HepG2 (cell line): ENCODE measurements around the gene SCAMP3. TPM values are rescaled to one million over a fixed set of nuclear protein-coding genes. Genes with fewer than 3 reads are reported as not detected.

Experiments used
- HOXA3 ChIP-seq: sonication (generic); formaldehyde crosslinking; IDR thresholded peaks from 2 replicates; pipeline ENCODE4 v1.5.0; 2020; ENCODE audit warnings: missing genetic modification reagents
- IKZF1 ChIP-seq: fragments of 450-650 bp; IDR thresholded peaks from 2 replicates; pipeline ENCODE4 v1.7.1; 2016
- MED13 ChIP-seq: sonication (generic); formaldehyde crosslinking; IDR thresholded peaks from 2 replicates; pipeline ENCODE4 v1.5.0; 2020; ENCODE audit warnings: missing genetic modification reagents
- MTF2 ChIP-seq: sonication (generic); formaldehyde crosslinking; IDR thresholded peaks from 2 replicates; pipeline ENCODE4 v1.5.0; 2020; ENCODE audit warnings: missing genetic modification reagents, borderline replicate concordance
- NFKBIZ ChIP-seq: IDR thresholded peaks from 2 replicates; pipeline ENCODE4 v1.6.1; 2018; ENCODE audit warnings: missing genetic modification reagents, missing compliant biosample characterization
- NFRKB ChIP-seq: fragments of 450-650 bp; IDR thresholded peaks from 2 replicates; pipeline ENCODE4 v1.6.1; 2017
- RAD21 ChIP-seq: fragments of 450-650 bp; formaldehyde crosslinking; IDR thresholded peaks from 2 replicates; pipeline ENCODE4 v1.5.0; 2020; ENCODE audit warnings: mild to moderate bottlenecking
- REPIN1 ChIP-seq: sonication (generic); formaldehyde crosslinking; IDR thresholded peaks from 2 replicates; pipeline ENCODE4 v1.8.0; 2022; ENCODE audit warnings: missing genetic modification reagents, low read depth, mild to moderate bottlenecking, borderline replicate concordance
- RORA ChIP-seq: sonication (generic); formaldehyde crosslinking; IDR thresholded peaks from 2 replicates; pipeline ENCODE4 v1.5.0; 2020; ENCODE audit warnings: mild to moderate bottlenecking, missing genetic modification reagents, moderate library complexity
- SIX4 ChIP-seq: sonication (generic); formaldehyde crosslinking; IDR thresholded peaks from 2 replicates; pipeline ENCODE4 v1.4.0; 2020; ENCODE audit warnings: missing genetic modification reagents
- SRSF4 ChIP-seq: fragments of 200-400 bp; formaldehyde crosslinking; IDR thresholded peaks from one replicate; pipeline ENCODE4 v1.6.1; 2018; ENCODE audit warnings: mild to moderate bottlenecking, low read depth, low read length, moderate library complexity; ENCODE audit not compliant: poor library complexity, severe bottlenecking
- ZFAT ChIP-seq: sonication (generic); formaldehyde crosslinking; conservative IDR thresholded peaks from 2 replicates; pipeline ENCODE4 v1.8.1; 2023; ENCODE audit warnings: missing genetic modification reagents, inconsistent platforms
- ZMAT3 ChIP-seq: sonication (generic); formaldehyde crosslinking; conservative IDR thresholded peaks from 2 replicates; pipeline ENCODE4 v1.7.0; 2021; ENCODE audit warnings: missing genetic modification reagents
- ZNF484 ChIP-seq: sonication (generic); formaldehyde crosslinking; IDR thresholded peaks from 2 replicates; pipeline ENCODE4 v1.5.1; 2020; ENCODE audit warnings: mild to moderate bottlenecking, low read depth, missing genetic modification reagents, borderline replicate concordance
- ZSCAN21 ChIP-seq: sonication (generic); formaldehyde crosslinking; IDR thresholded peaks from 2 replicates; pipeline ENCODE4 v1.8.0; 2022; ENCODE audit warnings: mild to moderate bottlenecking, missing genetic modification reagents, moderate library complexity, borderline replicate concordance
- polyA plus RNA-seq, 8 experiments: library from polyadenylated mRNA; depleted of rRNA in 3 of 8; stranded (reverse) in 7 of 8; unstranded in 1 of 8; fragments of >200 nt; fragmentation: Illumina TruSeq in 4 of 8; extraction: Trizol in 4 of 8; gene quantifications; 2 replicates each; pipeline versions ENCODE4 v1.2.1 to v1.2.3, GENCODE V29; 2011 to 2016; ENCODE audit warnings: low read depth in 4 of 8, missing spikeins in 1 of 8, mixed read lengths in 1 of 8; ENCODE audit not compliant: insufficient read depth in 1 of 8
- total RNA-seq, 5 experiments: library from RNA; depleted of rRNA; stranded (reverse); fragments of >200 nt; fragmentation: Illumina TruSeq; extraction: Trizol; gene quantifications; 2 replicates each; pipeline ENCODE4 v1.2.3, GENCODE V29; 2016; ENCODE audit warnings: low read depth in 1 of 5
- TF ChIP-seq, protein P1 (sequence below): IDR thresholded peaks from 2 replicates; pipeline ENCODE4 v1.6.1; 2016; ENCODE audit warnings: missing genetic modification reagents, missing compliant biosample characterization

SCAMP3 gene
- total and polyA plus RNA-seq, 2 of the 13 experiments (the other 11 are each of a cell fraction or from before 2014, with no cell fraction given), result 46.8 to 83.3 TPM

DNA sequence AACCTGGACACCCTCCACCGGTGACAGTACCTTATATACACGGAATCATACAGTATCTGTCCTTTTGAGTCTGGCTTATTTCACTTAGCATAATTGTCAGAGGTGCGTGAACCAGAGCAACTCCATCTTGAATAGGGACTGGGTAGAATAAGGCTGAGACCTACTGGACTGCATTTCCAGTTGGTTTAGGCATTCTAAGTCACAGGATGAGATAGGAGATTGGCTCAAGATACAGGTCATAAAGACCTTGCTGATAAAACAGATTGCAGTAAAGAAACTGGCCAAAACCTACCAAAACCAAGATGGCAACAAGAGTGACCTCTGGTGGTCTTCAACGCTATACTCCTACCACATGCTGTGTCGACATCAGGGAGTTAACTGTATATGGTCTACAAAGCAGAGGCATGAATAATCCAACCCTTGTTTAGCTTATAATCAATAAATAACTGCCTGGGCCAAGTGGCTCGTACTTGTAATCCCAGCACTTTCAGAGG, 45.1 kb upstream of the SCAMP3 start (continued):
- TF ChIP-seq RAD21 (CRISPR knock-in tag) (peak; percentile 71), NFRKB (no peak), RORA (no peak), IKZF1 (no peak), SRSF4 (no peak), ZSCAN21 (CRISPR knock-in tag) (0 out of 2 replicates have a peak, but pooled peaks have one; percentile 23), REPIN1 (peak; percentile 55; the same call in 1 of the 2 replicates), MTF2 (CRISPR knock-in tag) (no peak), NFKBIZ (CRISPR knock-in tag) (no peak), ZFAT (CRISPR knock-in tag) (no peak), ZNF484 (no peak), MED13 (no peak), ZMAT3 (0 out of 2 replicates have a peak, but pooled peaks have one; percentile 65), SIX4 (CRISPR knock-in tag) (no peak), HOXA3 (CRISPR knock-in tag) (peak; percentile 34; the same call in 1 of the 2 replicates)
- TF ChIP-seq, protein P1, sequence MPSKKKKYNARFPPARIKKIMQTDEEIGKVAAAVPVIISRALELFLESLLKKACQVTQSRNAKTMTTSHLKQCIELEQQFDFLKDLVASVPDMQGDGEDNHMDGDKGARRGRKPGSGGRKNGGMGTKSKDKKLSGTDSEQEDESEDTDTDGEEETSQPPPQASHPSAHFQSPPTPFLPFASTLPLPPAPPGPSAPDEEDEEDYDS (CRISPR knock-in tag), result peak; percentile 23; the same call in 1 of the 2 replicates
